Gastroesophageal sphincter (tissue), 4 donors: ENCODE data around the gene PWP2. TPM values are rescaled to one million over a fixed set of nuclear protein-coding genes. Genes with fewer than 3 reads are reported as not detected.

Experiments used
- ATAC-seq: fragments of 150-250 bp; one replicate; pipeline ENCODE4 v1.9.1; 2016; ENCODE audit warnings: mild to moderate bottlenecking, moderate library complexity
- H3K27ac ChIP-seq, 4 donors: fragments of 200-600 bp; sonication (generic) in 3 of 4; 1 replicate in 3 of 4; 2 replicates in 1 of 4; pipeline ENCODE4 v1.5.1; 2016 to 2019
- H3K27me3 ChIP-seq: fragments of 200-600 bp; sonication (generic); one replicate; pipeline ENCODE4 v1.5.1; 2019
- H3K36me3 ChIP-seq, 2 donors: fragments of 200-600 bp; sonication (generic); one replicate each; pipeline ENCODE4 v1.5.1; 2019; ENCODE audit warnings: control low read depth in 1 of 2
- H3K4me1 ChIP-seq, 3 donors: fragments of 200-600 bp; sonication (generic); 1 replicate in 2 of 3; 2 replicates in 1 of 3; pipeline ENCODE4 v1.5.1; 2016 to 2019; ENCODE audit warnings: control low read depth in 2 of 3
- H3K4me3 ChIP-seq, 2 donors: fragments of 200-600 bp; sonication (generic); one replicate each; pipeline ENCODE4 v1.5.1; 2019; ENCODE audit warnings: mild to moderate bottlenecking in 1 of 2, moderate library complexity in 1 of 2
- H3K9me3 ChIP-seq, 3 donors: fragments of 200-600 bp; sonication (generic); one replicate each; pipeline ENCODE4 v1.5.1; 2017 to 2019; ENCODE audit warnings: control low read depth in 2 of 3
- CTCF ChIP-seq, 4 experiments: fragments of 200-600 bp in 2 of 4; fragments of 450-650 bp in 2 of 4; sonication (generic) in 1 of 4; IDR thresholded peaks; one replicate each; pipeline ENCODE4 v1.5.1; 2017 to 2019; ENCODE audit warnings: antibody characterized with exemption in 4 of 4, mild to moderate bottlenecking in 2 of 4, moderate library complexity in 2 of 4
- EP300 ChIP-seq: sonication (generic); formaldehyde crosslinking; IDR thresholded peaks from one replicate; pipeline ENCODE4 v1.6.1; 2017; ENCODE audit warnings: antibody characterized with exemption, mild to moderate bottlenecking
- POLR2A ChIP-seq, 2 donors: fragments of 450-650 bp; IDR thresholded peaks; one replicate each; pipeline ENCODE4 v1.6.1; 2017; ENCODE audit warnings: antibody characterized with exemption in 2 of 2, mild to moderate bottlenecking in 2 of 2, moderate library complexity in 1 of 2
- POLR2AphosphoS5 ChIP-seq: sonication (generic); formaldehyde crosslinking; IDR thresholded peaks from one replicate; pipeline ENCODE4 v1.6.1; 2017; ENCODE audit warnings: antibody characterized with exemption
- WGBS, 2 donors: methylation state at CpG; one replicate each; pipeline ENCODE4 v1.1.5; 2018; ENCODE audit warnings: low coverage in 1 of 2; 5-methylcytosine and 5-hydroxymethylcytosine counted together
- total RNA-seq, 4 donors: library from RNA; depleted of rRNA; stranded (reverse); fragments of >200 nt; gene quantifications; one replicate each; pipeline ENCODE4 v1.1.0, GENCODE V29; 2016

Gene PWP2
- total RNA-seq, 4 donors from 2014 or later: 3.4 to 9.2 (median 6.1) TPM

GRCh38 chr21:44086636-44087425 is 20.4 kb upstream of the PWP2 start:
- Histone ChIP-seq H3K36me3 (peaks cover 0 to 99% of the 10 kb centered on the region in 2 donors), H3K4me3 (no peak overlapping the region), H3K27me3 (no peaks in the 10 kb centered on the region), H3K27ac (peak overlapping the region in 3 of 4 donors; percentile 32 to 63 (median 57)), H3K4me1 (peaks cover 0 to 16% (median 0%) of the 10 kb centered on the region in 3 donors), H3K9me3 (no peaks in the 10 kb centered on the region)
- 74 to 85% methylated on average over 4 to 9 of the region's 21 CpGs for WGBS, 2 donors
- no peak for ATAC-seq
- TF ChIP-seq EP300 (no peak), POLR2AphosphoS5 (no peak), POLR2A (IDR thresholded peaks at IDR 0.05) (no peak), CTCF (IDR thresholded peaks at IDR 0.05) (no peak)

GRCh38 chr21:44087426-44088400 is 19.5 kb upstream of the PWP2 start:
- H3K36me3 ChIP-seq: peaks cover 0 to 99% of the 10 kb centered on the region in 2 donors
- peak overlapping the region in 2 of 4 donors; percentile 32 to 63 for H3K27ac ChIP-seq
- H3K4me1 ChIP-seq: peaks cover 0 to 16% (median 0%) of the 10 kb centered on the region in 3 donors
- H3K27me3 ChIP-seq: no peaks in the 10 kb centered on the region
- H3K4me3 ChIP-seq: no peak overlapping the region
- no peak for ATAC-seq
- WGBS, 2 donors: 90 to 100% methylated on average over 1 to 14 of the region's 33 CpGs
- TF ChIP-seq CTCF (IDR thresholded peaks at IDR 0.05): no peak
- no peak for TF ChIP-seq EP300
- TF ChIP-seq POLR2A (IDR thresholded peaks at IDR 0.05): no peak
- no peak for TF ChIP-seq POLR2AphosphoS5
- H3K9me3 ChIP-seq: no peaks in the 10 kb centered on the region

- no peak for ATAC-seq
- Histone ChIP-seq H3K27ac (no peak overlapping the region), H3K36me3 (peaks cover 0 to 99% of the 10 kb centered on the region in 2 donors), H3K9me3 (no peaks in the 10 kb centered on the region), H3K4me1 (peaks cover 0 to 16% (median 0%) of the 10 kb centered on the region in 3 donors), H3K27me3 (no peaks in the 10 kb centered on the region), H3K4me3 (no peak overlapping the region)
- WGBS, 2 donors: 63 to 81% methylated on average over 4 to 9 of the region's 18 CpGs
- TF ChIP-seq EP300 (no peak), POLR2AphosphoS5 (no peak), CTCF (IDR thresholded peaks at IDR 0.05) (no peak), POLR2A (IDR thresholded peaks at IDR 0.05) (no peak)
Observed at GRCh38 chr21:44088401-44088780, 18.8 kb upstream of the PWP2 start.

- no peak for ATAC-seq
- H3K4me1 ChIP-seq: peaks cover 0 to 16% (median 0%) of the 10 kb centered on the region in 3 donors
- no peak for TF ChIP-seq POLR2A (IDR thresholded peaks at IDR 0.05)
- TF ChIP-seq CTCF (IDR thresholded peaks at IDR 0.05): no peak
- no peak for TF ChIP-seq EP300
- TF ChIP-seq POLR2AphosphoS5: no peak
- no peak overlapping the region for H3K27ac ChIP-seq
- no peak overlapping the region for H3K4me3 ChIP-seq
- H3K36me3 ChIP-seq: peaks cover 0 to 99% of the 10 kb centered on the region in 2 donors
- no peaks in the 10 kb centered on the region for H3K9me3 ChIP-seq
- no peaks in the 10 kb centered on the region for H3K27me3 ChIP-seq
- WGBS, 2 donors: 89 to 94% methylated on average over 6 to 27 of the region's 30 CpGs
Observed at GRCh38 chr21:44089001-44089911, 17.9 kb upstream of the PWP2 start.
